Panc1 (cell line): ENCODE results near the gene CD22. TPM values are rescaled to one million over a fixed set of nuclear protein-coding genes. Genes with fewer than 3 reads are reported as not detected.

Source experiments
- ATAC-seq: fragments of 200-7000 bp; cut with Tn5 transposase; 2 replicates; pipeline ENCODE4 v1.9.1; 2020; ENCODE audit warnings: mild to moderate bottlenecking, moderate library complexity
- BruUV-seq: library from RNA; stranded (reverse); fragments of 400-500 nt; replicated peaks from 2 replicates; lab custom pipeline; 2021; lab: Mats Ljungman, UMichigan
- CTCF ChIA-PET: fragments of 300-600 bp; sonication (Branson Sonifier 250); formaldehyde crosslinking; loops from one replicate; lab custom pipeline; 2022; ENCODE audit warnings: antibody characterized with exemption; lab: Charles Lee
- POLR2A ChIA-PET: fragments of 300-600 bp; sonication (Branson Sonifier 250); formaldehyde crosslinking; loops from one replicate; lab custom pipeline; 2022; ENCODE audit warnings: antibody characterized with exemption; lab: Charles Lee
- DNase-seq: peaks from one replicate; pipeline ENCODE4 v3.0.0-alpha.2; 2010; ENCODE audit warnings: low read depth, low spot score
- H3K27ac ChIP-seq: 2 replicates; pipeline ENCODE4 v1.5.1; 2011; ENCODE audit warnings: mild to moderate bottlenecking, low read length, inconsistent platforms
- H3K27me3 ChIP-seq: fragments of 200-500 bp; sonication (Bioruptor generic); 2 replicates; pipeline ENCODE4 v1.6.0; 2014; ENCODE audit warnings: low read length, inconsistent platforms; ENCODE audit not compliant: control insufficient read depth, insufficient read depth
- H3K36me3 ChIP-seq: fragments of 200-500 bp; sonication (Bioruptor generic); 2 replicates; pipeline ENCODE4 v1.5.1; 2014; ENCODE audit warnings: inconsistent platforms, mild to moderate bottlenecking, low read length, moderate library complexity; ENCODE audit not compliant: control insufficient read depth, insufficient read depth
- H3K4me1 ChIP-seq: 2 replicates; pipeline ENCODE4 v1.5.1; 2011; ENCODE audit warnings: inconsistent platforms, mild to moderate bottlenecking, low read length, moderate library complexity; ENCODE audit not compliant: control insufficient read depth, insufficient read depth
- H3K4me3 ChIP-seq, 2 experiments: 2 replicates each; pipeline ENCODE4 v1.5.1; 2011 to 2012; ENCODE audit warnings: low read depth in 2 of 2, low read length in 2 of 2, mild to moderate bottlenecking in 2 of 2, inconsistent platforms in 1 of 2, moderate library complexity in 1 of 2
- H3K9me3 ChIP-seq: fragments of 200-500 bp; sonication (Bioruptor generic); 2 replicates; pipeline ENCODE4 v1.5.1; 2014; ENCODE audit warnings: low read depth, mild to moderate bottlenecking, inconsistent platforms, low read length, moderate library complexity; ENCODE audit not compliant: control insufficient read depth, insufficient read depth
- POLR2AphosphoS5 ChIP-seq: IDR thresholded peaks from 2 replicates; pipeline ENCODE4 v1.6.1; 2012; ENCODE audit warnings: mild to moderate bottlenecking, low read depth, low read length, moderate library complexity
- REST ChIP-seq, 2 experiments: IDR thresholded peaks; 2 replicates each; pipeline ENCODE4 v1.6.1; 2011 to 2012; ENCODE audit warnings: low read depth in 2 of 2, control low read depth in 1 of 2, low read length in 1 of 2, mild to moderate bottlenecking in 1 of 2, moderate library complexity in 1 of 2; ENCODE audit not compliant: insufficient read depth in 1 of 2
- SIN3A ChIP-seq: IDR thresholded peaks from 2 replicates; pipeline ENCODE4 v1.6.1; 2012; ENCODE audit warnings: low read depth, mild to moderate bottlenecking, low read length, moderate library complexity, borderline replicate concordance; ENCODE audit not compliant: insufficient read depth
- TCF7L2 ChIP-seq: IDR thresholded peaks from 2 replicates; pipeline ENCODE4 v1.6.1; 2011; ENCODE audit warnings: mild to moderate bottlenecking, low read depth, low read length, inconsistent platforms
- in situ Hi-C: cut with HindIII; loops from 2 replicates; pipeline ENCODE4 v1.10.0; 2016; ENCODE audit warnings: low sequenced_read_pairs, low pct_unique_long_range_greater_than_20kb
- intact Hi-C: fragments of 100-400 bp; cut with micrococcal nuclease; formaldehyde crosslinking; loops from one replicate; pipeline ENCODE4 v1.10.0; 2022; ENCODE audit not compliant: unreplicated experiment
- total RNA-seq: library from RNA; stranded (reverse); gene quantifications from one replicate; pipeline ENCODE4 v1.2.1, GENCODE V29; 2021; ENCODE audit not compliant: unreplicated experiment
- TF ChIP-seq, protein P1 (sequence below): fragments of 450-650 bp; IDR thresholded peaks from 2 replicates; pipeline ENCODE4 v1.5.1; 2017; ENCODE audit warnings: mild to moderate bottlenecking

CD22 gene
- total RNA-seq, 1 experiment from 2014 or later, result 0.74 TPM

DNA sequence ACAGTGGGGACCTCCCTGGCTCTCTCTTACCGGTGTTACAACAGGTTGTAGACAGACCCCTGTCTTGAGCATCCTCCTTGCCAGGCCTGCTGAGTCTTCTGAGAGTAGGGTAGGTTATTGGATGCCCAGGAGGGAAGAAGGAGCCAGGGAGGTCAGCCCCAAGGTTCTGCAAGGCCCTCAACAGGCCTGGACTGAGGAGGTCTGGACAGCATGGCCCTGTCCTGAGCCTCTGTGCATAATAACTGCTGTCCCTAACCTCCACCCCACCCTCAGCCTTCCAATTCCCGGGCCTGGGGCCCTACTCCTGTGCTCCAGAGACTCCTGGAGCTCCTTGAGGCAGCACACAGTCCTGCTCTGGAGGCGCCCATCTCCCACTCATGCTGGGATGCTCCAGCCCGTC is 336 bp downstream of the CD22 start:
- Histone ChIP-seq H3K9me3 (no peaks in the 10 kb centered on the region), H3K4me1 (no peaks in the 10 kb centered on the region), H3K27me3 (no peaks in the 10 kb centered on the region), H3K27ac (no peak overlapping the region), H3K36me3 (no peaks in the 10 kb centered on the region), H3K4me3 (no peak overlapping the region)
- CTCF ChIA-PET, result no interaction called here
- ATAC-seq (no peak), DNase-seq (no peak)
- in situ Hi-C loops, result no loop called here
- TF ChIP-seq TCF7L2 (no peak), POLR2AphosphoS5 (no peak), REST (IDR thresholded peaks at IDR 0.05; ENCODE audit: insufficient read depth in 1 of 2, low read depth in 2 of 2, low read length in 1 of 2) (no peak), SIN3A (no peak)
- TF ChIP-seq, protein P1, sequence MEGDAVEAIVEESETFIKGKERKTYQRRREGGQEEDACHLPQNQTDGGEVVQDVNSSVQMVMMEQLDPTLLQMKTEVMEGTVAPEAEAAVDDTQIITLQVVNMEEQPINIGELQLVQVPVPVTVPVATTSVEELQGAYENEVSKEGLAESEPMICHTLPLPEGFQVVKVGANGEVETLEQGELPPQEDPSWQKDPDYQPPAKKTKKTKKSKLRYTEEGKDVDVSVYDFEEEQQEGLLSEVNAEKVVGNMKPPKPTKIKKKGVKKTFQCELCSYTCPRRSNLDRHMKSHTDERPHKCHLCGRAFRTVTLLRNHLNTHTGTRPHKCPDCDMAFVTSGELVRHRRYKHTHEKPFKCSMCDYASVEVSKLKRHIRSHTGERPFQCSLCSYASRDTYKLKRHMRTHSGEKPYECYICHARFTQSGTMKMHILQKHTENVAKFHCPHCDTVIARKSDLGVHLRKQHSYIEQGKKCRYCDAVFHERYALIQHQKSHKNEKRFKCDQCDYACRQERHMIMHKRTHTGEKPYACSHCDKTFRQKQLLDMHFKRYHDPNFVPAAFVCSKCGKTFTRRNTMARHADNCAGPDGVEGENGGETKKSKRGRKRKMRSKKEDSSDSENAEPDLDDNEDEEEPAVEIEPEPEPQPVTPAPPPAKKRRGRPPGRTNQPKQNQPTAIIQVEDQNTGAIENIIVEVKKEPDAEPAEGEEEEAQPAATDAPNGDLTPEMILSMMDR, result no peak
- no TSS peak for BruUV-seq
- POLR2A ChIA-PET, result no interaction called here
- intact Hi-C loops, result no loop called here

- ATAC-seq (no peak), DNase-seq (no peak)
- no peaks in the 10 kb centered on the region for H3K36me3 ChIP-seq
- no peak for TF ChIP-seq REST (IDR thresholded peaks at IDR 0.05; ENCODE audit: insufficient read depth in 1 of 2, low read depth in 2 of 2, low read length in 1 of 2)
- no peaks in the 10 kb centered on the region for H3K9me3 ChIP-seq
- BruUV-seq, result no TSS peak
- H3K4me3 ChIP-seq, result no peak overlapping the region
- in situ Hi-C loops (no loop called here), intact Hi-C loops (no loop called here)
- no peak overlapping the region for H3K27ac ChIP-seq
- CTCF ChIA-PET, result no interaction called here
- no peaks in the 10 kb centered on the region for H3K27me3 ChIP-seq
- POLR2A ChIA-PET, result no interaction called here
- no peaks in the 10 kb centered on the region for H3K4me1 ChIP-seq
These were observed 1.5 kb downstream of the CD22 start for GRCh38 chr19:35330475-35330874.
